Activated CD8-positive, alpha-beta memory T cell treated with anti-CD3 and anti-CD28 coated beads, Interleukin-2, amount 50 U/mL, for 48 hours (primary cell): ENCODE results near the gene KLHL8.

Experiments
- DNase-seq: peaks from one replicate; pipeline ENCODE4 v3.0.0-alpha.2; 2020

Gene KLHL8

GRCh38 chr4:87120010-87120409 is 100.4 kb downstream of the KLHL8 start:
- DNase-seq: no peak

GRCh38 chr4:87118826-87119225 is 101.6 kb downstream of the KLHL8 start:
- DNase-seq: no peak

GRCh38 chr4:87118421-87118820 is 102.0 kb downstream of the KLHL8 start:
- no peak for DNase-seq

- no peak for DNase-seq
Measured at GRCh38 chr4:87117732-87118075, 102.7 kb downstream of the KLHL8 start.

GRCh38 chr4:87117051-87117731 is 103.2 kb downstream of the KLHL8 start:
- DNase-seq: no peak

- DNase-seq: no peak
Measured at GRCh38 chr4:87116231-87116630, 104.2 kb downstream of the KLHL8 start.

GRCh38 chr4:87114245-87115062 is 106.0 kb downstream of the KLHL8 start:
- no peak for DNase-seq

- no peak for DNase-seq
Measured at GRCh38 chr4:87112063-87112462, 108.4 kb downstream of the KLHL8 start.
